Fibroblast of skin of right quadriceps (primary cell): ENCODE data around the gene WDR47.
"Not testable (repeated sequence)": the region's sequence is repeated elsewhere in the genome, so short reads cannot be mapped to it uniquely, and the experiment has no call there.

ENCODE experiments used
- DNase-seq: peaks from one replicate; pipeline ENCODE4 v3.0.0-alpha.2; 2013

Gene WDR47

GRCh38 chr1:109041621-109042468, at the start of gene WDR47:
TSS of gene WDR47 (minus strand) at chr1:109042102. CDS start at chr1:109023512, 18,590 bp downstream.
- peak; percentile 95 for DNase-seq

- peak; percentile 52 for DNase-seq
Observed at GRCh38 chr1:109091078-109091838, 49.4 kb upstream of the WDR47 start.

DNA sequence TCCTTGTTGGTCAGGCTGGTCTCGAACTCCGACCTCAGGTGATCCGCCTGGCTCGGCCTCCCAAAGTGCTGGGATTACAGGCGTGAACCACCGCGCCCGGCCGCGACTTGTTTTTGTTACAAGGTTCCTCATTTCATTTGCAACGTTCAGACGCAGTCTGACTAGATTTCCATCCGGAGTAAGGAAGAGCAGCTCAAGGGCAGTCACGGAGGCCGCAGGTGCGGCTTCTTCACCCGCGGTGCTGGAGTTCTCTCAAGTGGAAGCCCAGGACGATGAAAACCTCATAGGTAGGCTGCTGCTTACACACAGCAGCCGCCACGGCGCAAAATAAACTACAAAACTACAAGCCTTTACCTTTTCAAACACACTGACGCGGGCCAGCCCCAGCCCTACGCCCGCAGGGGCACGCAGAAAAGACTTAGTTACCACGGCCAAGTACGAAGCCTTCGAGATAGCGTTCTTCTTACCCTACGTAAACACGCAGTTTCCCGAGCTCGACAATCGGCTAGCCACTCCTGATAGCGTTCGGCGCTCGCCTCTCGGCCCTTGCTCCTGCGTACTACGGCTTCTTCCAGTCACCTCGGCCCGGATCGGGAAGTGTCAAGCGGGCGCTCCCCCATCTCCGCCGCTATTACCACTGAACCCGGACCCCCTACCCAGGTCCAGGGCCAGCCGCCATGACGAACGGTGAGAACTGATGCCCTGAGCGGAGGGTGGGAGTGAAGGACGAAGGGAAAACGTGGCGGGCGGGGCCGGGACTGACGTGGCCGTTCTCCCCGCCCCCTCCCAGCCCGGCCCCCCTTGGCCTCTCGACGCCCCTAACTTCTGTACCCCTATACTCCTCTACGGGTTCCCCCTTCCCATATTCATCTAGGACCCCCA, 48.5 kb upstream of the WDR47 start, which contains the start of gene TMEM167B:
Gene TMEM167B (plus strand): TSS at position 569 of the 882 bp plus-strand sequence. CDS start 109 bp downstream, at position 678.
- DNase-seq, result peak; percentile 93

GRCh38 chr1:109089242-109090015, 47.5 kb upstream of the WDR47 start:
- peak; percentile 46 for DNase-seq

- DNase-seq, result peak; percentile 27
Observed at GRCh38 chr1:109084563-109085517, 42.9 kb upstream of the WDR47 start.

- DNase-seq, result no peak
Observed at GRCh38 chr1:109083923-109084322, 42.0 kb upstream of the WDR47 start.

- no peak for DNase-seq
Observed at GRCh38 chr1:109083501-109083900, 41.6 kb upstream of the WDR47 start.

GRCh38 chr1:109080441-109081082, 38.7 kb upstream of the WDR47 start:
- DNase-seq, result no peak

DNA sequence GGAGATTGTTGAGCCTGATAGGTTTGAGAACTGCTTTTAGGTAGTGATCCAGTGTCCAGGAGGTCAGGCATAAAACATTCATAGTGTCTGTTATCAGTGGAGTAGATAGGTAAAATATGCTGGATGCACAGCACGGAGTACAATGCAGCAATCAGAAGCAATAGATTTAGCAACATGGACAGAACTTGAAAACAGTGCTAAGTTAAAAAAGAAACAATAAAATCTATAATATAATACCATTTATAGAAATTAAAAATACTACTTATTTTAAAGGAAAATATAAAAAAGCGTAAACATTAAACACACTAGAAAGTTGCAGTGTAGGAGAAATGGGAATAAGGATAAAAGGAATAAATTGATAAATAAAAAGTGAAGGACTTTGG, 37.3 kb upstream of the WDR47 start:
- no peak for DNase-seq

- no peak for DNase-seq
Observed at GRCh38 chr1:109078317-109078716, 36.4 kb upstream of the WDR47 start.

GRCh38 chr1:109075531-109076490, 33.9 kb upstream of the WDR47 start, which contains the start of gene TAF13:
TSS of gene TAF13 (minus strand) at chr1:109076003. CDS start at chr1:109075947, 56 bp downstream.
- peak; percentile 97 for DNase-seq

GRCh38 chr1:109069294-109069693, 27.4 kb upstream of the WDR47 start:
- DNase-seq, result no peak

DNA sequence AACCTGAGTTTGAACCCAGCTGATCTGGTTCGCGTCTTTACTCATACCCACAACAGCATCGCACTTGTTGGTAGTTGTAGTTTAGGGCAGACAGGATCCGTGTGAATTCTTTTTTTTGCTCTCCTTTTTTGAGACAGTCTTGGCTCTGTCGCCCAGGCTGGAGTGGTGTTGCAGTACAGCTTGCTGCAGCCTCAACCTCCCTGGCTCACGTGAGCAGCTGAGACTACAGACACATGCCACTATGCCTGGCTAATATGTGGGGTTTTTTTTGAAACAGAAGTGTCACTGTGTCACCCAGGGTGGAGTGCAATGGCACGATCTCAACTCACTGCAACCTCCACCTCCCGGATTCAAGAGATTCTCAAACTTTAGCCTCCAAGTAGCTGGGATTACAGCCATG, 26.0 kb upstream of the WDR47 start:
- no peak for DNase-seq

DNA sequence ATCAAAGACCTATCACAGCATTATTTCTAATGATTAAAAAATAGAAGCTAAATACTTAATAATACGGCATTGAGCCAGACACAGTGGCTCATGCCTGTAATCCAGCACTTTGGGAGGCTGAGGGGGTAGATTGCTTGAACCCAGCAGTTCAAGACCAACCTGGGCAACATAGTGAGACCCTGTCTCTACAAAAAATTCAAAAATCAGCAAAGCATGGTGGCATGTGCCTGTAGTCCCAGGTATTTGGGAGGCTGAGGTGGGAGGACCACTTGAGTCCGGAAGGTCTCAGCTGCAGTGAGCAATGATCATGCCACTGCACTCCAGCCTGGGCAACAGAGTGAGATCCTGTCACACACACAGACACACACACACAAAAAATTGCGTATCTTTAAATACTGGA, 23.2 kb upstream of the WDR47 start:
- DNase-seq, result no peak

- no peak for DNase-seq
Observed at GRCh38 chr1:109061183-109061582, 19.3 kb upstream of the WDR47 start.

GRCh38 chr1:109060707-109061106, 18.8 kb upstream of the WDR47 start:
- DNase-seq, result no peak

DNA sequence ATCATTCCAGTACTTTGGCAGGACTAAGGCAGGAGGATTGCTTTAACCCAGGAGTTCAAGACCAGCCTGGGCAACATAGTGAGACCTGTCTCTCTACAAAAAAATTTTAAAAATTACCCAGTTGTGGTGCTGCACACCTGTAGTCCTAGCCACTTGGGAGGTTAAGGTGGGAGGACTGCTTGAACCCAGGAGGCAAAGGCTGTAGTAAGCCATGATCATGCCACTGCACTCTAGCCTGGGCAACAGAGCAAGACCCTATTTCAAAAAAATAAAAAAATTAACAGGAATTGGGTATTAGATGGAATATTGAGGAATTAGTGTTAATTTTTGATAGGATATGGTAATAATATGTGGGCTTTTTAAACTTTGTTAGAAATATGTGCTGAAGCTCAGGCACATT, 17.1 kb upstream of the WDR47 start:
- no peak for DNase-seq

DNA sequence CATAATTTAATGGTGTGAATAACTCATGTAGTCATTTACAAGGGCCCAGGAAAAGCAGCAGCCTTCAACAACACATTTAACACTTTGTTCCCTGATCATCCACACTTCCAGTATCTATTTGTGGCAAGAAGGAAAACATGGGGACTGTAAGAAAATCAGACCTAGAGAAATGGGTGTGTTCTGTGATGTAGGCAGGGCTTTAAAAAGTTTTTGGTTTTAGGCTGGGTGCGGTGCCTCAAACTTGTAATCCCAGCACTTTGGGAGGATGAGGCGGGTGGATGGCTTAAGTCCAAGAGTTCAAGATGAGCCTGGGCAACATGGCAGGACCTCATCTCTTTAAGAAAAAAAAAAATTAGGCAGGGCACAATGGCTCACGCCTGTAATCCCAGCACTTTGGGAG, 14.2 kb upstream of the WDR47 start:
- no peak for DNase-seq

- not testable (repeated sequence) for DNase-seq
Observed at GRCh38 chr1:109052145-109052544, 10.2 kb upstream of the WDR47 start.
